ENCODE results near the gene BACH1.

The BACH1 gene

GRCh38 chr21:29290240-29290639 lies 8.5 kb upstream of the BACH1 start:
- Histone ChIP-seq H3K27me3 (ENCODE audit: control insufficient read depth in 3 of 3, insufficient read depth in 3 of 3, low read depth in 1 of 3, low read length in 3 of 3) (peaks cover 0 to 9% (median 0%) of the 10 kb centered on the region in 3 experiments), H2AK5ac (ENCODE audit: low read depth, low read length) (no peak overlapping the region), H3K4ac (ENCODE audit: low read length) (no peak overlapping the region), H3K27ac (replicated peaks; ENCODE audit: low read length) (no peak overlapping the region), H2BK12ac (ENCODE audit: low read length) (no peak overlapping the region), H3K4me2 (ENCODE audit: insufficient read depth, low read length, poor library complexity, severe bottlenecking) (no peak overlapping the region), H3K9me3 (replicated peaks in 1 of 2; ENCODE audit: control insufficient read depth in 2 of 2, insufficient read depth in 1 of 2, low read depth in 1 of 2, low read length in 2 of 2) (peaks cover 0 to 2% of the 10 kb centered on the region in 2 donors), H4K8ac (ENCODE audit: low read depth, low read length) (no peak overlapping the region), H3K9ac (ENCODE audit: low read depth, low read length, poor library complexity) (no peak overlapping the region), H3K4me1 (ENCODE audit: control insufficient read depth in 2 of 2, insufficient read depth in 1 of 2, low read depth in 1 of 2, low read length in 2 of 2) (no peaks in the 10 kb centered on the region), H3K14ac (ENCODE audit: low read length) (no peak overlapping the region), H3K79me1 (ENCODE audit: low read depth, low read length) (no peaks in the 10 kb centered on the region), H2BK15ac (ENCODE audit: low read length) (no peak overlapping the region), H2BK120ac (ENCODE audit: low read depth, low read length) (no peak overlapping the region), H3K36me3 (replicated peaks in 1 of 2; ENCODE audit: control insufficient read depth in 2 of 2, insufficient read depth in 2 of 2, low read length in 2 of 2) (no peaks in the 10 kb centered on the region), H4K91ac (ENCODE audit: low read depth, low read length, poor library complexity) (no peak overlapping the region), H3K23ac (ENCODE audit: low read depth, low read length, poor library complexity) (no peak overlapping the region), H3K18ac (ENCODE audit: low read length) (no peak overlapping the region), H2AFZ (ENCODE audit: low read length) (no peak overlapping the region), H2BK5ac (ENCODE audit: low read length) (no peak overlapping the region), H3K4me3 (ENCODE audit: low read length in 2 of 2) (no peak overlapping the region)
- DNase-seq (ENCODE audit: low spot score) = no peak
- WGBS, 2 donors (ENCODE audit: extremely low coverage in 2 of 2, insufficient read length in 2 of 2, insufficient replicate concordance in 1 of 2) = no CpG with 5 or more reads among the region's 1 CpG

GRCh38 chr21:29293495-29293894 lies 5.2 kb upstream of the BACH1 start:
- Histone ChIP-seq H3K18ac (ENCODE audit: low read length) (no peak overlapping the region), H3K4me1 (ENCODE audit: control insufficient read depth in 2 of 2, insufficient read depth in 1 of 2, low read depth in 1 of 2, low read length in 2 of 2) (peaks cover 0 to 3% of the 10 kb centered on the region in 2 donors), H3K4me3 (ENCODE audit: low read length in 2 of 2) (no peak overlapping the region), H3K14ac (ENCODE audit: low read length) (no peak overlapping the region), H3K4ac (ENCODE audit: low read length) (no peak overlapping the region), H2BK12ac (ENCODE audit: low read length) (no peak overlapping the region), H2BK5ac (ENCODE audit: low read length) (no peak overlapping the region), H2AFZ (ENCODE audit: low read length) (no peak overlapping the region), H2BK15ac (ENCODE audit: low read length) (no peak overlapping the region), H3K27ac (replicated peaks; ENCODE audit: low read length) (no peak overlapping the region), H4K91ac (ENCODE audit: low read depth, low read length, poor library complexity) (no peak overlapping the region), H3K27me3 (ENCODE audit: control insufficient read depth in 3 of 3, insufficient read depth in 3 of 3, low read depth in 1 of 3, low read length in 3 of 3) (peaks cover 0 to 3% (median 0%) of the 10 kb centered on the region in 3 experiments), H4K8ac (ENCODE audit: low read depth, low read length) (no peak overlapping the region), H3K79me1 (ENCODE audit: low read depth, low read length) (no peaks in the 10 kb centered on the region), H3K9ac (ENCODE audit: low read depth, low read length, poor library complexity) (no peak overlapping the region), H2AK5ac (ENCODE audit: low read depth, low read length) (no peak overlapping the region), H3K4me2 (ENCODE audit: insufficient read depth, low read length, poor library complexity, severe bottlenecking) (no peak overlapping the region), H2BK120ac (ENCODE audit: low read depth, low read length) (no peak overlapping the region), H3K9me3 (replicated peaks in 1 of 2; ENCODE audit: control insufficient read depth in 2 of 2, insufficient read depth in 1 of 2, low read depth in 1 of 2, low read length in 2 of 2) (peaks cover 2 to 3% of the 10 kb centered on the region in 2 donors), H3K23ac (ENCODE audit: low read depth, low read length, poor library complexity) (no peak overlapping the region), H3K36me3 (replicated peaks in 1 of 2; ENCODE audit: control insufficient read depth in 2 of 2, insufficient read depth in 2 of 2, low read length in 2 of 2) (no peaks in the 10 kb centered on the region)
- no CpG with 5 or more reads among the region's 2 CpGs for WGBS, 2 donors (ENCODE audit: extremely low coverage in 2 of 2, insufficient read length in 2 of 2, insufficient replicate concordance in 1 of 2)
- DNase-seq (ENCODE audit: low spot score) = no peak

GRCh38 chr21:29295066-29295650 lies 3.6 kb upstream of the BACH1 start:
- no peaks in the 10 kb centered on the region for H3K27me3 ChIP-seq (ENCODE audit: control insufficient read depth in 3 of 3, insufficient read depth in 3 of 3, low read depth in 1 of 3, low read length in 3 of 3)
- H3K27ac ChIP-seq (replicated peaks; ENCODE audit: low read length) = no peak overlapping the region
- H3K9ac ChIP-seq (ENCODE audit: low read depth, low read length, poor library complexity) = no peak overlapping the region
- H3K36me3 ChIP-seq (replicated peaks in 1 of 2; ENCODE audit: control insufficient read depth in 2 of 2, insufficient read depth in 2 of 2, low read length in 2 of 2) = no peaks in the 10 kb centered on the region
- no peak overlapping the region for H3K4ac ChIP-seq (ENCODE audit: low read length)
- H3K9me3 ChIP-seq (replicated peaks in 1 of 2; ENCODE audit: control insufficient read depth in 2 of 2, insufficient read depth in 1 of 2, low read depth in 1 of 2, low read length in 2 of 2) = peaks cover 2 to 3% of the 10 kb centered on the region in 2 donors
- H3K23ac ChIP-seq (ENCODE audit: low read depth, low read length, poor library complexity) = no peak overlapping the region
- H2AFZ ChIP-seq (ENCODE audit: low read length) = no peak overlapping the region
- H3K14ac ChIP-seq (ENCODE audit: low read length) = no peak overlapping the region
- no peak overlapping the region for H3K4me2 ChIP-seq (ENCODE audit: insufficient read depth, low read length, poor library complexity, severe bottlenecking)
- H2BK12ac ChIP-seq (ENCODE audit: low read length) = no peak overlapping the region
- H4K8ac ChIP-seq (ENCODE audit: low read depth, low read length) = no peak overlapping the region
- peaks cover 0 to 4% of the 10 kb centered on the region in 2 donors for H3K4me1 ChIP-seq (ENCODE audit: control insufficient read depth in 2 of 2, insufficient read depth in 1 of 2, low read depth in 1 of 2, low read length in 2 of 2)
- H2BK5ac ChIP-seq (ENCODE audit: low read length) = no peak overlapping the region
- WGBS, 2 donors (ENCODE audit: extremely low coverage in 2 of 2, insufficient read length in 2 of 2, insufficient replicate concordance in 1 of 2) = no CpG with 5 or more reads among the region's 9 CpGs
- no peak overlapping the region for H2AK5ac ChIP-seq (ENCODE audit: low read depth, low read length)
- no peak overlapping the region for H2BK15ac ChIP-seq (ENCODE audit: low read length)
- no peak overlapping the region for H3K4me3 ChIP-seq (ENCODE audit: low read length in 2 of 2)
- no peak overlapping the region for H4K91ac ChIP-seq (ENCODE audit: low read depth, low read length, poor library complexity)
- H2BK120ac ChIP-seq (ENCODE audit: low read depth, low read length) = no peak overlapping the region
- no peak overlapping the region for H3K18ac ChIP-seq (ENCODE audit: low read length)
- DNase-seq (ENCODE audit: low spot score) = no peak
- H3K79me1 ChIP-seq (ENCODE audit: low read depth, low read length) = peaks cover 5% of the 10 kb centered on the region

- Histone ChIP-seq H3K23ac (ENCODE audit: low read depth, low read length, poor library complexity) (no peak overlapping the region), H3K4me3 (ENCODE audit: low read length in 2 of 2) (no peak overlapping the region), H3K27me3 (ENCODE audit: control insufficient read depth in 3 of 3, insufficient read depth in 3 of 3, low read depth in 1 of 3, low read length in 3 of 3) (no peaks in the 10 kb centered on the region), H3K4me2 (ENCODE audit: insufficient read depth, low read length, poor library complexity, severe bottlenecking) (no peak overlapping the region), H3K14ac (ENCODE audit: low read length) (no peak overlapping the region), H3K9ac (ENCODE audit: low read depth, low read length, poor library complexity) (no peak overlapping the region), H3K18ac (ENCODE audit: low read length) (no peak overlapping the region), H3K4me1 (ENCODE audit: control insufficient read depth in 2 of 2, insufficient read depth in 1 of 2, low read depth in 1 of 2, low read length in 2 of 2) (peaks cover 6 to 8% of the 10 kb centered on the region in 2 donors), H2BK120ac (ENCODE audit: low read depth, low read length) (no peak overlapping the region), H2AK5ac (ENCODE audit: low read depth, low read length) (no peak overlapping the region), H2BK15ac (ENCODE audit: low read length) (no peak overlapping the region), H3K9me3 (replicated peaks in 1 of 2; ENCODE audit: control insufficient read depth in 2 of 2, insufficient read depth in 1 of 2, low read depth in 1 of 2, low read length in 2 of 2) (peaks cover 1 to 2% of the 10 kb centered on the region in 2 donors), H4K8ac (ENCODE audit: low read depth, low read length) (no peak overlapping the region), H2BK5ac (ENCODE audit: low read length) (no peak overlapping the region), H3K36me3 (replicated peaks in 1 of 2; ENCODE audit: control insufficient read depth in 2 of 2, insufficient read depth in 2 of 2, low read length in 2 of 2) (no peaks in the 10 kb centered on the region), H2AFZ (ENCODE audit: low read length) (no peak overlapping the region), H4K91ac (ENCODE audit: low read depth, low read length, poor library complexity) (no peak overlapping the region), H3K27ac (replicated peaks; ENCODE audit: low read length) (no peak overlapping the region), H2BK12ac (ENCODE audit: low read length) (no peak overlapping the region), H3K4ac (ENCODE audit: low read length) (no peak overlapping the region), H3K79me1 (ENCODE audit: low read depth, low read length) (peaks cover 5% of the 10 kb centered on the region)
- WGBS, 2 donors (ENCODE audit: extremely low coverage in 2 of 2, insufficient read length in 2 of 2, insufficient replicate concordance in 1 of 2) = no CpG with 5 or more reads among the region's 3 CpGs
- no peak for DNase-seq (ENCODE audit: low spot score)
Measured at GRCh38 chr21:29296446-29296845, 2.3 kb upstream of the BACH1 start.
